ENCODE results near the gene PLCD3.

DNA sequence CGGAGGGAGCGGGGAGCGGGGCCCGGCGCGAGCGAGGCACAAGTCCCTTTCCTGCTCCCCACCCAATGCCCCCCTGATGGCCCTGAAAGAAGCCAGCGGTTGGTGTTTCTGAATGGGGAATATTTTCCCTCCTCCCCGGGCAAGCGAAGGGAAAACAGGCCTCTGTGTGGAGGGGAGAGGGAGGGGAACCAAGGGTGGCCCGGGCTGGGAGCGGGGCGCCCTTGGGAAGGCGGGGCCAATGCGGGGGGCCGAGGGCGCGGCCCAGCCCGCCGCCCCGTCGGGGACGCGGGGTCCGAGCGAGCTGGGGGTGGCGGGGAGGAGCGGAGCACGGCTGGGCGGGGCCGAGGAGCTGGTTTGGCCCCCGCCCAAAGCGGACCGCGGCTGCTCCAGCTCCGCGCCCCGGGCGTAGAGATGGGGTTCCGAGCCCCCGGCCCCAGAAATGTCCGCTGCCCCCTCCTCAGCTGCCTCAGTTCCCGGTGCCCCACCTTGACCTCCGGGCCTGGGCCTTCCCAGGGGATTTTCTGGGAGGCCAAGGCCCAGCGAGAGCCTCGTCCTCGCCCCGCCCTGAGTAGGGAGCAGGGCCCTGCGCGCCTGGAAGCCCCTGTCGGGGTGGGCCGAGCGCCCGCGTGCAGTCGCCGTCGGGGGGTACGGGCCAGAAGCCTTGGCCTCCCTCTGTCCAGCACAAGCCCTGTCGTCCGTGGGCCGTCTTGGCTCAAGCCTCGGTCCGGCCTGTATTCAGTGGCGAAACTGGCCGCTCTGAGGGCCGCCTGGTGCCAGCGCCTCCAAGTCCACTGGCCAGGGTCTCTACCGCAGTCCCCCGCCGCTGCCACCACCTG is 12.1 kb upstream of the PLCD3 start:
- TF ChIP-seq GATA2 (IDR thresholded peaks at IDR 0.05; ENCODE audit: low read depth, low read length) (no peak), GATA3 (IDR thresholded peaks at IDR 0.05; ENCODE audit: low read depth, low read length) (no peak)
